ENCODE results near the gene RPL36AL. TPM values are rescaled to one million over a fixed set of nuclear protein-coding genes. Genes with fewer than 3 reads are reported as not detected.

Gene RPL36AL
- polyA plus RNA-seq, 1 donor: 150 TPM

- DNase-seq: no peak
These were observed 40.6 kb downstream of the RPL36AL start for GRCh38 chr14:49579841-49580240.

GRCh38 chr14:49578141-49578540 lies 42.3 kb downstream of the RPL36AL start:
- DNase-seq: no peak

GRCh38 chr14:49574038-49574437 lies 46.4 kb downstream of the RPL36AL start:
- no peak for DNase-seq

GRCh38 chr14:49569281-49569680 lies 51.1 kb downstream of the RPL36AL start:
- no peak for DNase-seq

Other genes with a start within 250 kb of the RPL36AL start
- 1,715 TPM for gene RPS29, start 34.2 kb downstream of the RPL36AL start, polyA plus RNA-seq (ENCODE audit: insufficient read length)
- gene LRR1, start 21.7 kb downstream of the RPL36AL start, polyA plus RNA-seq (ENCODE audit: insufficient read length): 7.4 TPM
- 22.4 TPM for gene MGAT2, start 173 bp upstream of the RPL36AL start, polyA plus RNA-seq (ENCODE audit: insufficient read length)
- 7.7 TPM for gene DNAAF2, start 14.6 kb upstream of the RPL36AL start, polyA plus RNA-seq (ENCODE audit: insufficient read length)
- 8.0 TPM for gene POLE2, start 67.6 kb upstream of the RPL36AL start, polyA plus RNA-seq (ENCODE audit: insufficient read length)
- gene KLHDC1, start 72.5 kb upstream of the RPL36AL start, polyA plus RNA-seq (ENCODE audit: insufficient read length): 6.0 TPM
- 73.5 TPM for gene KLHDC2, start 147.5 kb upstream of the RPL36AL start, polyA plus RNA-seq (ENCODE audit: insufficient read length)
- gene NEMF, start 232.2 kb upstream of the RPL36AL start, polyA plus RNA-seq (ENCODE audit: insufficient read length): 38.2 TPM